HG03135 (cell line): ENCODE measurements around the gene KCNAB2.

Experiments used
- ATAC-seq: cut with Tn5 transposase; IDR thresholded peaks from one replicate; pipeline ENCODE4 v1.9.1; 2021; ENCODE audit warnings: mild to moderate bottlenecking, moderate library complexity; ENCODE audit not compliant: unreplicated experiment

The KCNAB2 gene

DNA sequence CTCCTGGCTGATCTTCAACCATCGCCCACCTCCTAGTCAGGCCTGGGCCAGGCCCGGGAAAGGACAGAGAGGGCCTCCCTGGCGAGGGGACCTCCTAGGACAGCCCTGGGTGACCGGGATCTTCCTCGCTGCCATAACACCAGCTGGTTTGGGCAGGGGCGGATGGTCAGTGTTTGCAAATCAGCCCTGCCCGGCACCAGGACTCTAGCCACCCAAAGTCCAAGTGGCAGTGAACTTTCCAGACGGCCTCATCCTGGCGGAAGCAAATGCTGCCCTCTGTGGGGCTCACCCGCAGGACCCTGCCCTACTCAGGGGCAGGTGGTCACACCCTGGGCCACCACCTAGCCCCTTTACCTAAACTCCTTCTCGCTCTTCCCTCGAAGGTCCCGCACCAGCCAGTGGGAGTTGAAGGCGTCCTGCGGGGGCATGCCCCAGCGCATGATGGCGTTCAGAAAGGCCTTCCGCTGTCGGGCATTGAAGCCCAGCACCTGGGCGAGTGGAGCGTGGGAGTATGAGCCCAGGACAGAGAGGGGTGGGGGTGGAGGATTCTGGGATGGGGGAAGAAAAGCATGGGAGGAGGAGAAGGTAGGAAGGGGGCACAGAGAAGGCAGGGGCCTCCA, 79.2 kb downstream of the KCNAB2 start:
- no peak for ATAC-seq

DNA sequence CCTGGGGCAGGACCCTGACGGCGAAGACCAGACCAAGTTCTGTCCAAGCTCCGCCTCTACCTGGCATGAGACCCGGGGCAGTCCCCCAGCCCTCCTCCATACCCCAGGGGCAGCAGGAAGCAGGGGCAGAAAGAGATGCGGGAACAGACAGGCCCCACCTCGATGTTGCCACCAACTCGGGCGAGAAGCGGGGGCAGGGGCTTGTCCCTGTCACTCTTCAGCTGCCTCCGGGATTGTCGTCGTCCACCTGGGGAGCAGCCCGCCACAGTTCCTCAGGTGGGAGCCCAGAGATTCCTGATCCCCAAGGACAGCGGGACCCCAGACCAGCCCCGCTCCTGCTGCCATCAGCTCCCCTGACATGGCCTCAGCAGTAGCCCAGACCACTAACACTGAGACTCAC, 79.7 kb downstream of the KCNAB2 start:
- ATAC-seq: no peak

DNA sequence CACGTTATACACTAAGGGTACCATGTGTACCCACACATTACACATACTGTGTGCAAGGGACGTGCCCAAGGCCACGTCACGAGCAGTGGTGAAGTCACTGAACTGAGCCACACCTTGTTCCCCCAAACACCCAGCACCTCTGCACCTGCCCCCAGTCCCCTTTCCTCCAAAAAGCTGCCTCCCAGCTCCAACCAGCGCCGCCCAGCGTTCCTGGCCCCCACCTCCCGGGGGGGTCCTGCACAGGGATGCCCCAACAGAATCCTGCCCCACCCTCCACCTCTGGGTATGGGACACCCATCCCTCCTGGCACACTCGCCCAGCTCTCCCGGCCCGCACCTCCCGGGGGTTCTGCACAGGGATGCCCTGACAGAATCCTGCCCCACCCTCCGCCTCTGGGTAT, 80.3 kb downstream of the KCNAB2 start:
- no peak for ATAC-seq

- ATAC-seq: no peak
These were observed 80.9 kb downstream of the KCNAB2 start for GRCh38 chr1:6126521-6127067.

- no peak for ATAC-seq
These were observed 82.0 kb downstream of the KCNAB2 start for GRCh38 chr1:6127587-6128163.

GRCh38 chr1:6128276-6129081, 82.8 kb downstream of the KCNAB2 start:
- ATAC-seq: no peak

DNA sequence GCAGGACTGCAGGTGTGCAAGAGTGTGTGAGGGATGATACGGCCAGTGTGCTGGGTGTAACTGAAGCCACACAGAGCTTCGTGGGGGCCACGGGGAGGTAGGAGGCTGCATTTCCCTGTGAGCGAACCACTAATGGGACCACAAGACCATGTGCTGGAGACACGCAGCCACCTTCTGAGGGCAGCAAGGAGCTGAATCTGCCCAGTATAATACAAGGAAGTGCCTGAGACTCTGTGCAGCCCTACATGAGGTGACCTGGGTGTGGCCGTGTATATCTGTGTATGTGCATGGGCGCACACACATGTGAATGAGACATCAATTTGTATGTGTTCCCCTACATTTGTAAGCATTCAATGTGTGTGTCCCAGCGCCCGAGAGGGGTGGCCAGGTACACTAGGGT, 83.6 kb downstream of the KCNAB2 start:
- ATAC-seq: no peak

GRCh38 chr1:6130036-6130435, 84.3 kb downstream of the KCNAB2 start:
- ATAC-seq: no peak

GRCh38 chr1:6130596-6130995, 84.9 kb downstream of the KCNAB2 start:
- no peak for ATAC-seq

DNA sequence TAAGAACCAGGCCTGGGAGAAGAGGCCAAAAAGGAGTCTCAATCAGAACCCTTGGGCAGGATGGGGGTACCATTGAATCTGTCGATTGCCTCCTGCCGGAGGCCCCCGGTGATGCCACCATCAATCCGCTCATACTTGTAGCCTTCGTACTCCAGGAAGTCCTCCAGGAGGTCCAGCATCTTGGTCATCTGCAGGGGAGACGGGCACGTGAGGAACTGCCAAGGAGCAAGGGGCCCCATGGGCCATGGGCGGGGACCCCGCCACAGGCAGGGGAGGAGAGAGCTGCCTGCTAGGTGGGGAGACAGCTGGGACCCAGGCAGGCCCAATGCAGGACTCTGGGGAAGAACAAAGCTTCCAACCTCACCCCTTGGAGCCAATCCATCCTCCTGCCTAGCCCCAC, 85.9 kb downstream of the KCNAB2 start:
- no peak for ATAC-seq

GRCh38 chr1:6133146-6133895, 87.6 kb downstream of the KCNAB2 start:
- ATAC-seq: no peak

- ATAC-seq: no peak
These were observed 88.5 kb downstream of the KCNAB2 start for GRCh38 chr1:6134206-6134605.

- ATAC-seq: no peak
These were observed 89.2 kb downstream of the KCNAB2 start for GRCh38 chr1:6134741-6135510.

DNA sequence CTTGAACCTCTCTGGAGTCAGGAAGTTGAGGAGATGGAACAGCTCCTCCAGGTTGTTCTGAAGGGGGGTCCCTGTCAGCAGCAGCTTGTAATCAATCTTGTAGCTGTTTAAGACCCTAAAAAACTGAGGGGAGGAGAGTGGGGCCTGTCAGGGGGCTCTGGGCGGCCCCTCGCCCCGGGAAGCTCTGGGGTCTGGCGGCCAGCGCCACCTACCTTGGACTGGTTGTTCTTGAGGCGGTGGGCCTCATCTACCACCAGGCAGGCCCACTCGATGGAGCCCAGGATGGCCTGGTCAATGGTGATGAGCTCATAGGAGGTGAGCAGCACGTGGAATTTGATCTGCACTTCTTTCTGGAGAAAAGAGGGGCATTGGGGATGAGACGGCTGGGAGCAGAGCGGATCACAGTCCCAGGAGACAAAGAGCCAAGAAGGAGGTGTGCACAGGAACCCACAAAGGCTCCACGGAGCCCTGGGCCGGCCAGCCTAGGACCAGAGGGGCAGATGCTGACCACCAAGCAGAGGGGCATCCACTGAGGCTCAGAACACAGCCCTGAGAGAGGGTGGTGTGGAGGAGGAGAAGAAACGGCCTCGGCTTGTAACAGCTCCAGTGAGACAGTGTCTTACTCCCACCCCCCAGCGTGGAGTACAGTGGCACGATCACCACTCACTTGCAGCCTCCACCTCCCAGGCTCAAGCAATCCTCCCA, 91.0 kb downstream of the KCNAB2 start:
- no peak for ATAC-seq

DNA sequence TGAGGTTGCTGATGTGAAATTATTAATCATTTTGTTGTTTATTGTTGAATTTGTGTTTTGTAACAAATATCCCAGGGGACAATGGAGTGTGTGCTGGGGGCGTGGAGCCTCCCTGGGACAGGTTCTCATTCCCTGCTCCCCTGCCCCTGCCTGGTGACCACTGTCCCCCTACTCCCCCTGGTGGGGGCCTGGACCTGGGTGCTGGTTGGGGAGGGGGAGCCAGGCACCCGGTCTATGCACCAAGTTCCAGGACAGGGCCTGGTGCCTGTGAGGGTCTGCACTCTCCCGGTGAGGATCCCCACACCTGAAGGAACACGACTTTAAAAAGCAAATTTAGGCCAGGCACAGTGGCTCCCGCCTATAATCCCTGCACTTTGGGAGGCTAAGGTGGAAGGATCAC, 92.1 kb downstream of the KCNAB2 start:
- ATAC-seq: no peak

GRCh38 chr1:6140413-6140812, 94.7 kb downstream of the KCNAB2 start:
- ATAC-seq: no peak

GRCh38 chr1:6141592-6141991, 95.9 kb downstream of the KCNAB2 start:
- ATAC-seq: no peak

- no peak for ATAC-seq
These were observed 96.4 kb downstream of the KCNAB2 start for GRCh38 chr1:6142036-6142621.

DNA sequence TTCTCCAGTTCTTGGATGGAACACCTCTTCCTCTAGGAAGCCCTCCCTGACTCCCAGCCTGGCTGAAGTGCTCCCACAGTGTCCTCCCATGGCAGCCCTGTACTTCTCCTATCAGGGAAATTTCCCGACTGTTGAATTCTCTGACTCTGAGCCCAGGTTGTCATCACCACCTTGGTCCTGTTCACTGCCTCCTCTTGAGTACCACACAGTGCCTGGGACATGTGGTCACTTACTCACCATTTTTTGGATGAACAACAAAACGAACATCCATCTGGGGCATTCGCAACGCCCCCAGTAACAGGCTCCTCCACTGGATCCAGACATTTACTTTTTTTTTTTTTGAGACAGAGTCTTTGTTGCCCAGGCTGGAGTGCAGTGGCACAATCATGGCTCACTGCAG, 97.0 kb downstream of the KCNAB2 start:
- no peak for ATAC-seq

GRCh38 chr1:6143395-6143794, 97.7 kb downstream of the KCNAB2 start:
- ATAC-seq: no peak
